NB4 (cell line): ENCODE data around the gene MYLK.

Experiments used
- MYC ChIP-seq: IDR thresholded peaks from 2 replicates; pipeline ENCODE4 v1.6.1; 2011; ENCODE audit warnings: low read depth, low read length
- POLR2A ChIP-seq: IDR thresholded peaks from 2 replicates; pipeline ENCODE4 v1.6.1; 2011; ENCODE audit warnings: mild to moderate bottlenecking; ENCODE audit not compliant: insufficient read length; ENCODE audit errors: extremely low read depth
- TF ChIP-seq, protein P1 (sequence below): IDR thresholded peaks from one replicate; pipeline ENCODE4 v1.5.1; 2012; ENCODE audit warnings: low read depth, low read length
- TF ChIP-seq, protein P2 (sequence below): IDR thresholded peaks from 2 replicates; pipeline ENCODE4 v1.6.1; 2011; ENCODE audit warnings: low read depth, low read length

DNA sequence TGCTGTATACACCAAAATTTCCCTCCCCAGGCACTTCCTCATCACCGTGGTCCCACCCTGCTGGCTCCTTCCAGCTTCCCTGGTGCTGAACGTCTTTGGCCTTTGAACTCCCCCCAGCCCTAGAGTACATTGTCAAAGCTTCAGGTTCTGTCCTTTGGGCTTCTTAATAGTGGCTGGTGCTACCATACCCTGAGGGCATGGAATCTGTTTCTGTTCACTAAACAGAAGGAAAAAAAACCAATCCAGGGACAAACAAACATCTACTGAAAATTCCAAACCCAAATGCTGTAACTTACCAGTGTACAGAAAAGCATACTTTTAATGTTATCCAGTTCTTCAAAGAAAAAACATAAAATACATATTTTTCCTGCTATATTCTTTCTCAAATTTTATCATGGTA, 148.7 kb downstream of the MYLK start:
- TF ChIP-seq, protein P1, sequence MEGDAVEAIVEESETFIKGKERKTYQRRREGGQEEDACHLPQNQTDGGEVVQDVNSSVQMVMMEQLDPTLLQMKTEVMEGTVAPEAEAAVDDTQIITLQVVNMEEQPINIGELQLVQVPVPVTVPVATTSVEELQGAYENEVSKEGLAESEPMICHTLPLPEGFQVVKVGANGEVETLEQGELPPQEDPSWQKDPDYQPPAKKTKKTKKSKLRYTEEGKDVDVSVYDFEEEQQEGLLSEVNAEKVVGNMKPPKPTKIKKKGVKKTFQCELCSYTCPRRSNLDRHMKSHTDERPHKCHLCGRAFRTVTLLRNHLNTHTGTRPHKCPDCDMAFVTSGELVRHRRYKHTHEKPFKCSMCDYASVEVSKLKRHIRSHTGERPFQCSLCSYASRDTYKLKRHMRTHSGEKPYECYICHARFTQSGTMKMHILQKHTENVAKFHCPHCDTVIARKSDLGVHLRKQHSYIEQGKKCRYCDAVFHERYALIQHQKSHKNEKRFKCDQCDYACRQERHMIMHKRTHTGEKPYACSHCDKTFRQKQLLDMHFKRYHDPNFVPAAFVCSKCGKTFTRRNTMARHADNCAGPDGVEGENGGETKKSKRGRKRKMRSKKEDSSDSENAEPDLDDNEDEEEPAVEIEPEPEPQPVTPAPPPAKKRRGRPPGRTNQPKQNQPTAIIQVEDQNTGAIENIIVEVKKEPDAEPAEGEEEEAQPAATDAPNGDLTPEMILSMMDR = no peak
- TF ChIP-seq POLR2A = no peak
- no peak for TF ChIP-seq MYC
- TF ChIP-seq, protein P2, sequence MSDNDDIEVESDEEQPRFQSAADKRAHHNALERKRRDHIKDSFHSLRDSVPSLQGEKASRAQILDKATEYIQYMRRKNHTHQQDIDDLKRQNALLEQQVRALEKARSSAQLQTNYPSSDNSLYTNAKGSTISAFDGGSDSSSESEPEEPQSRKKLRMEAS = no peak
